OCI-LY7 (cell line): ENCODE results near the gene GAB3. TPM values are rescaled to one million over a fixed set of nuclear protein-coding genes. Genes with fewer than 3 reads are reported as not detected.

Experiments used
- BruUV-seq: library from RNA; stranded (reverse); fragments of 400-500 nt; replicated peaks from 2 replicates; lab custom pipeline; 2021; lab: Mats Ljungman, UMichigan
- CTCF ChIA-PET: fragments of 300-600 bp; sonication (Branson Sonifier 250); formaldehyde crosslinking; loops from one replicate; lab custom pipeline; 2022; ENCODE audit warnings: antibody characterized with exemption; ENCODE audit not compliant: unreplicated experiment; lab: Charles Lee
- POLR2A ChIA-PET: fragments of 300-600 bp; sonication (Branson Sonifier 250); formaldehyde crosslinking; loops from one replicate; lab custom pipeline; 2022; ENCODE audit warnings: antibody characterized with exemption; lab: Charles Lee
- DNase-seq: peaks from one replicate; pipeline ENCODE4 v3.0.0-alpha.2; 2015; ENCODE audit warnings: low spot score
- H2AFZ ChIP-seq: fragments of 200-600 bp; sonication (generic), shearing (Covaris generic); 2 replicates; pipeline ENCODE4 v1.6.1; 2014; ENCODE audit warnings: mild to moderate bottlenecking, antibody characterized with exemption, low read length, moderate library complexity
- H3K27ac ChIP-seq: fragments of 200-600 bp; sonication (generic); 2 replicates; pipeline ENCODE4 v1.5.1; 2014; ENCODE audit warnings: mixed run types, low read depth, mild to moderate bottlenecking, moderate library complexity, low read length, inconsistent platforms; ENCODE audit not compliant: poor library complexity, severe bottlenecking
- H3K36me3 ChIP-seq: fragments of 200-600 bp; sonication (generic); 2 replicates; pipeline ENCODE4 v1.6.1; 2014; ENCODE audit warnings: mild to moderate bottlenecking, antibody characterized with exemption, low read length, moderate library complexity, mixed read lengths; ENCODE audit not compliant: insufficient read depth
- H3K4me1 ChIP-seq: fragments of 200-600 bp; sonication (generic); 2 replicates; pipeline ENCODE4 v1.5.1; 2014; ENCODE audit warnings: mild to moderate bottlenecking, low read length; ENCODE audit not compliant: insufficient read depth, poor library complexity, severe bottlenecking
- H3K4me2 ChIP-seq: fragments of 200-600 bp; sonication (generic); 2 replicates; pipeline ENCODE4 v1.6.1; 2014; ENCODE audit warnings: mild to moderate bottlenecking, low read length
- H3K4me3 ChIP-seq: fragments of 200-600 bp; sonication (generic); 2 replicates; pipeline ENCODE4 v1.5.1; 2014; ENCODE audit warnings: mild to moderate bottlenecking, low read depth, low read length; ENCODE audit not compliant: poor library complexity, severe bottlenecking
- H3K79me2 ChIP-seq: fragments of 200-600 bp; sonication (generic); 2 replicates; pipeline ENCODE4 v1.6.1; 2016; ENCODE audit warnings: low read depth, mild to moderate bottlenecking, low read length, moderate library complexity, mixed read lengths; ENCODE audit not compliant: insufficient read depth
- H3K9me2 ChIP-seq: fragments of 200-600 bp; sonication (generic); 2 replicates; pipeline ENCODE4 v1.6.1; 2016; ENCODE audit warnings: mild to moderate bottlenecking, low read length, mixed read lengths; ENCODE audit not compliant: insufficient read depth
- H3K9me3 ChIP-seq: fragments of 200-600 bp; sonication (generic); 2 replicates; pipeline ENCODE4 v1.6.1; 2014; ENCODE audit warnings: mild to moderate bottlenecking, mixed run types, low read length, mixed read lengths
- H4K20me1 ChIP-seq: fragments of 200-600 bp; sonication (generic); 2 replicates; pipeline ENCODE4 v1.6.1; 2014; ENCODE audit warnings: mild to moderate bottlenecking, antibody characterized with exemption, low read length, moderate library complexity, mixed read lengths; ENCODE audit not compliant: insufficient read depth
- EZH2phosphoT487 ChIP-seq: fragments of 200-600 bp; sonication (generic); IDR thresholded peaks from 2 replicates; pipeline ENCODE4 v1.6.1; 2018; ENCODE audit warnings: low read depth, borderline replicate concordance, mild to moderate bottlenecking, mixed run types, antibody characterized with exemption, low read length, moderate library complexity, mixed read lengths
- intact Hi-C: fragments of 100-400 bp; cut with micrococcal nuclease; formaldehyde crosslinking; loops from one replicate; pipeline ENCODE4 v1.10.0; 2022; ENCODE audit not compliant: unreplicated experiment
- total RNA-seq, 2 experiments: library from RNA; depleted of rRNA in 1 of 2; stranded (reverse); fragments of >200 nt in 1 of 2; shearing (Covaris generic) in 1 of 2; gene quantifications; 2 replicates each; pipeline ENCODE4 v1.2.3, GENCODE V29; 2014 to 2022
- TF ChIP-seq, protein P1 (sequence below): fragments of 200-600 bp; sonication (generic); conservative IDR thresholded peaks from 2 replicates; pipeline ENCODE4 v1.5.1; 2014; ENCODE audit warnings: mild to moderate bottlenecking, antibody characterized with exemption, low read length, moderate library complexity, mixed read lengths

The GAB3 gene
- total RNA-seq, 2 experiments from 2014 or later = 0.09 to 0.38 TPM

DNA sequence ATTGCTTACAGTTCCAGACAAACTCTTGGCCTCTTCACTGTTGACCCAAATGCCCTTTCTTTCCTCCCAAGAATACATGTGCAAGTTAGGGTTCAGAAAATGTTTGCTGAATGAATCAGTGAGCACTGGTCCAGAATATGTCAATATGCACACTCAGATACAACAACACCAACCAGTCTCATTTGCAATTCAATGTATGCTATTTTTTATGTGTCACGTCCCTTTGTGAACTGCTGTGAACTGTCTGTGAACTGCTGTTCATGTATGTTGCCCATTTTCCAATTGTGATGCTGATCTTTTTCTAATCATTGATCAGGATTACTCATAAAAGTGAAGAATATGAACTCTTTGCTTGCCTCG, 17.8 kb downstream of the GAB3 start:
- H3K36me3 ChIP-seq = no peaks in the 10 kb centered on the region
- no peak overlapping the region for H3K4me3 ChIP-seq
- no peak for TF ChIP-seq EZH2phosphoT487
- TF ChIP-seq, protein P1, sequence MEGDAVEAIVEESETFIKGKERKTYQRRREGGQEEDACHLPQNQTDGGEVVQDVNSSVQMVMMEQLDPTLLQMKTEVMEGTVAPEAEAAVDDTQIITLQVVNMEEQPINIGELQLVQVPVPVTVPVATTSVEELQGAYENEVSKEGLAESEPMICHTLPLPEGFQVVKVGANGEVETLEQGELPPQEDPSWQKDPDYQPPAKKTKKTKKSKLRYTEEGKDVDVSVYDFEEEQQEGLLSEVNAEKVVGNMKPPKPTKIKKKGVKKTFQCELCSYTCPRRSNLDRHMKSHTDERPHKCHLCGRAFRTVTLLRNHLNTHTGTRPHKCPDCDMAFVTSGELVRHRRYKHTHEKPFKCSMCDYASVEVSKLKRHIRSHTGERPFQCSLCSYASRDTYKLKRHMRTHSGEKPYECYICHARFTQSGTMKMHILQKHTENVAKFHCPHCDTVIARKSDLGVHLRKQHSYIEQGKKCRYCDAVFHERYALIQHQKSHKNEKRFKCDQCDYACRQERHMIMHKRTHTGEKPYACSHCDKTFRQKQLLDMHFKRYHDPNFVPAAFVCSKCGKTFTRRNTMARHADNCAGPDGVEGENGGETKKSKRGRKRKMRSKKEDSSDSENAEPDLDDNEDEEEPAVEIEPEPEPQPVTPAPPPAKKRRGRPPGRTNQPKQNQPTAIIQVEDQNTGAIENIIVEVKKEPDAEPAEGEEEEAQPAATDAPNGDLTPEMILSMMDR = no peak
- no peaks in the 10 kb centered on the region for H4K20me1 ChIP-seq
- ChIA-PET CTCF (no interaction called here), POLR2A (interaction anchor here (0.6 kb wide), 1 partner anchor 1076 kb away, joined by 3 read pairs; no protein-coding TSS in a partner anchor)
- H3K4me2 ChIP-seq = no peak overlapping the region
- no peaks in the 10 kb centered on the region for H3K9me3 ChIP-seq
- no peak for DNase-seq
- H3K4me1 ChIP-seq = no peaks in the 10 kb centered on the region
- H3K27ac ChIP-seq = no peak overlapping the region
- H2AFZ ChIP-seq = no peak overlapping the region
- no peaks in the 10 kb centered on the region for H3K79me2 ChIP-seq
- no peaks in the 10 kb centered on the region for H3K9me2 ChIP-seq
- intact Hi-C loops = no loop called here
- BruUV-seq = no TSS peak

GRCh38 chrX:154732421-154733065, 18.3 kb downstream of the GAB3 start:
- no peaks in the 10 kb centered on the region for H3K9me2 ChIP-seq
- DNase-seq = no peak
- TF ChIP-seq, protein P1 = no peak
- TF ChIP-seq EZH2phosphoT487 = no peak
- no peak overlapping the region for H3K4me3 ChIP-seq
- H3K9me3 ChIP-seq = no peaks in the 10 kb centered on the region
- H4K20me1 ChIP-seq = no peaks in the 10 kb centered on the region
- H2AFZ ChIP-seq = no peak overlapping the region
- intact Hi-C loops = no loop called here
- no TSS peak for BruUV-seq
- no peak overlapping the region for H3K4me2 ChIP-seq
- no peaks in the 10 kb centered on the region for H3K79me2 ChIP-seq
- ChIA-PET CTCF (no interaction called here), POLR2A (interaction anchor here (1.2 kb wide), 1 partner anchor 10 kb away, joined by 3 read pairs; no protein-coding TSS in a partner anchor)
- no peak overlapping the region for H3K27ac ChIP-seq
- H3K36me3 ChIP-seq = no peaks in the 10 kb centered on the region
- no peaks in the 10 kb centered on the region for H3K4me1 ChIP-seq

DNA sequence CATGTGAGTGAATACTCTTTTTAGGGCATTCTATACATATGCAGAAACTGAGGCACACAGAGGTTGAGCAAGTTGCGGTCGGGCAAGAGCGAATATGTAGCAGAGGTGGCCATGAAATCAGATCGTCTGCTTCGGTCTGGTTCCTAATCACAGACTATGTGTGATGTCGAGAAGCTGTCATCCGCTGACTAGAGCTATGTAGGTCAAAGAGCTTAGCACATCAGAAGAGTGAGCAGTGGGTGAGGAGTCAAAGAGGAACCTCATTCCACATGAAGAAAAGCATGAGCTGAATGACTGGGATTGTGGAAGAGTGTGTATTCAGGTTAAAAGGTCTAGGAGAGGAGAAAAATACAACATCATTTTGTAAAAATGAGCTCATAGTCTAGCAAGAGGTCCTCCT, 19.0 kb downstream of the GAB3 start:
- Histone ChIP-seq H3K4me1 (no peaks in the 10 kb centered on the region), H3K9me3 (no peaks in the 10 kb centered on the region), H3K4me3 (no peak overlapping the region), H3K27ac (no peak overlapping the region), H3K9me2 (no peaks in the 10 kb centered on the region), H3K36me3 (no peaks in the 10 kb centered on the region), H2AFZ (no peak overlapping the region), H4K20me1 (no peaks in the 10 kb centered on the region), H3K4me2 (no peak overlapping the region), H3K79me2 (no peaks in the 10 kb centered on the region)
- ChIA-PET CTCF (no interaction called here), POLR2A (interaction anchor here (1.2 kb wide), 1 partner anchor 10 kb away, joined by 3 read pairs; no protein-coding TSS in a partner anchor)
- no peak for DNase-seq
- TF ChIP-seq, protein P1 = no peak
- no peak for TF ChIP-seq EZH2phosphoT487
- intact Hi-C loops = no loop called here
- BruUV-seq = no TSS peak
